Tongue (tissue), 3 donors: ENCODE data around the gene USP49. TPM values are rescaled to one million over a fixed set of nuclear protein-coding genes. Genes with fewer than 3 reads are reported as not detected.

Experiments used
- DNase-seq: peaks from one replicate; pipeline ENCODE4 v3.0.0-alpha.2; 2015
- small RNA-seq: library from RNA; depleted of rRNA; stranded (forward); fragments of <200 nt; gene quantifications from one replicate; pipeline ENCODE3, GENCODE V24; 2014; ENCODE audit warnings: low replicate concordance
- total RNA-seq: library from RNA; depleted of rRNA; stranded (reverse); fragments of >200 nt; gene quantifications from one replicate; pipeline ENCODE4 v1.2.3, GENCODE V29; 2014

Gene USP49
- total RNA-seq, 1 donor from 2014 or later = 4.1 TPM

DNA sequence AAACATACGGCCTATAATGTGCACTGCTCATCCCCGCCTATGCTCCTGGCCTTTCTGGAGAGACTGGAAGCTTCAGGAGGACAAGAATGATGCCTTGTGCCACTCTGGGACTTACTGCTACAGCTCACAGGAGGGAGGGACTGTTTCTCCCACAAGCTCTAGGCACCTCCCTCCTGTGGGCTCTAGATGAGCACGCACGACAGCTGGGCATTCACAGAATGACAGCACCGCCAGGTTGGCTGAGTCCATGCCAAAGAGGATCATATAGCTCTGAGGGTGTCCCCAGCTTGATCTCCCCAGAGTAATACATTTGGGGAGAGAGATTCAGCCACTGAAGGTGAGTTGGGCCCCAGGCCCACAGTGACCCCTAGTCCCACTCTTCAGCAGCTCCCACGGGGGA is 137.9 kb downstream of the USP49 start:
- DNase-seq = peak; percentile 81

DNA sequence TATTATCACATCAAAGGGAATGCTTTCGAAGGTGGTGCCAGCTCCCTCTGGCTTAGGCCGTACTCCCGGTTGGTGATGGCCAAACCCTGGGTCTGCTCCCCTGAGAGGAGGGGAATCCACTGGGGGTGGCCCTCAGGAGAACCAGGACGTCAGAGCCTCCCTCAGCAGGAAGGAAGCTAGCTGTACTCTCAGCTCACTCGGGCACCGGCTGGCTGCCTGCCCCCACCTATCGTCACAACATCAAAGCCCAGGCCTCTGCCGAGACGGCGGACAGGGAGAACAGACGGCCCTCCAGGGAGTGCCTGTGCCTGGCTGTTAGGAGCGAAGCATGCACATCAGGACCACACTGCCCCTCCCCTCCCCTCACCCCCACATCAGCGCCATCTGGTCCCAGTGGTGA is 138.8 kb downstream of the USP49 start:
- DNase-seq = no peak

GRCh38 chr6:41755895-41756294 is 139.3 kb downstream of the USP49 start:
- DNase-seq = no peak

GRCh38 chr6:41750374-41750773 is 144.8 kb downstream of the USP49 start:
- no peak for DNase-seq

DNA sequence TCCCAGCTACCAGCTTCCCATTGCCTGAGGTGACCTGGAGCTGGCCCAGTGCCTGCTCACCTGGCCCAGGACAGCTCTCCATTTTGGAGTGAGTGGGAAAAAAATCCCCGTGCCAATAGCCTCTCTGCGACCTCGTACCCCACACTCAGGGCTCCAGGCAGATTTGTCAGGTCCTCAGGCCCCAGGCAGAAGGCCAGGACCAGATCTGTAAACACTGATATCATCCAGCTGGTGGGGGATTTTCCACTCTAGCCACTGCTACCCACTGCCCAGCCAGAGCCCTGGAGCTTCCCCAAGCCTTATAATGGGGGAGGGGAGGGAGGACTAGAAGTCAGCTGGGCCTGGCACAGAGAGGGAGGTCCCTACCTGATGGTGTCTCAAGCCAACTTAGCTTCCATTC is 146.6 kb downstream of the USP49 start:
- DNase-seq = no peak

DNA sequence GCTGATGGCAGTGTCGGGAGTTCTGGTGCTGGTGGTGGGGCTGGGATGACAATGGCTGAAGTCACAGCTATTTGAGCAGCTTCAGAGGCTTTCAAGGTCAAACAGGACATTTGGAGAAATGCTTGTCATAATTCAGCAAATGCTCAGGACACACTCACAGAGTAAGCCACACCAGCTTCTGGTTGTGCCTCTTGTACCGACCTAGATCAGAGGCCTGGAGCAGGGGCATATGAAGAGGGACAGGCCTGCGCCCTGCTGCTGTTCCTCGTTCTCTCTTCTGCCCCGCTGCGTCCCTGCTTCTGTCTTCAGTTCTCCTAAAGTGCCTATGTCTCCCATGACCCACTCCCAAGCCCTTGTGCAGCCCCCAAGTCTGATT is 147.1 kb downstream of the USP49 start:
- DNase-seq = no peak

DNA sequence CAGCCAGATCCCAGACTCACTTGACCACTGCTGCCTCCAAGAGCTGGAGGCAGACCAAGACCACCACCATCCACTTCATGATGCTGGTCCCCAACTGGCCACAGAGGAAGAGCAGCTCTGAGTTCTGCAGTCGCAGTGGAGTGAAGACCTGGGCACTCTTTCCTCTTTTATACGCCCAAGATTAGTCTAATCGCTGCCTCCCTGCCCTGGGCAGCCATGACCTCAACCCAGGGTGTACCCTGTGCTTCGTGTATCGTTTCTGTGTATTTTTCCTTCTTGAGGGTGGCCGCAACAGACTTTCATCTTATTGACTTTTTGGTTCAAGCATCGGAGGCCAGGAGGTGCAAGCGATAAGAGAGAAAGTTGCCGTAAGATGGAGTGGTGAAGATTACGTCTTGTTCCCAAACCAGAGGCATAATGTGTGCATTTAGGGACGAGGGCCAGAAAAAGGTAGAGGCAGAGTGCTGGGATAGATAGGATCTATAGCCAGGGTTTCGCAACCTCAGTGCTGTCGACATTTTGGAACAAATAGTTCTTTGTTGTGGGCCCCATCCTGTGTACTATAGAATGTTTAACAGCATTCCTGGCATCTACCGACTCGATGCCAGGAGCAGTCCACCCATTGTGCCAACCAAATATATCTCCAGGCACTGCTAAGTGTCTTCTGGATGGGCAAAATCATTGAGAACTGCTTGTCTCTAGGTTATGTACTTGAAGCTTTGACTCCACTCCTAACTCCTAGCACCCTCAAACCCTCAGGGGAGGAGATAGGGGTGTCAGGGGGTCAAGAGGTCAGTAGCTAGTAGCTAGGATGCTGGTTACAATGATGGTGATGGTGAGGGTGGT is 147.7 kb downstream of the USP49 start, which contains the start of gene PGC:
PGC (minus strand) TSS at position 142 of the 846 bp plus-strand sequence; CDS start at position 79, 63 bp downstream.
- no peak for DNase-seq

DNA sequence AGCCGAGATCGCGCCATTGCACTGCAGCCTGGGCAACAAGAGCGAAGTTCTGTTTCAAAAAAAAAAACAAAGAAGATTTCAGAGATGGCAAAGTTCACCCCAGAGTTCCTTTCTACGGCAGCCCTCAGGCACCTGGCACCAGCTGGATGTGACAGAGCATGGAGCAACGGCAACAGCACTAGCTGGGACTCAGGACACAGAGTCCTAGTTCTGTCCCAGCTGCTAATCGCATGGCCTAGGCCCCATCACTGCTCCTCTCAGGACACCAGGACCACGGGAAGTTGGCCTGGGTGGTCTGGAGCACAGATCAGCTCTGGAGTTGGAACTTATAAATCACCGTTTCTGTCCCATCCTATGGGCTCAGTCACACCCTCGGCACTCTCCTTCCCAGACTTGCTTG is 149.1 kb downstream of the USP49 start:
- DNase-seq = no peak

- DNase-seq = no peak
Measured at GRCh38 chr6:41744236-41744787, 150.9 kb downstream of the USP49 start.

GRCh38 chr6:41743406-41744235 is 151.6 kb downstream of the USP49 start:
- DNase-seq = no peak

- DNase-seq = no peak
Measured at GRCh38 chr6:41741625-41742490, 153.3 kb downstream of the USP49 start.

- no peak for DNase-seq
Measured at GRCh38 chr6:41740366-41741162, 154.6 kb downstream of the USP49 start.

Small RNA genes within 50 kb of the gene (small RNA-seq; reads per million reads assigned to genes)
- gene AL365205.2 (not detected), gene AL365205.3 (not detected), gene RF00019 (not detected), gene RF00393 (not detected)

Other genes starting within 250 kb of the USP49 start
- gene TFEB, start 159.8 kb downstream of the USP49 start, total RNA-seq = 30.7 TPM
- gene PGC, start 148.0 kb downstream of the USP49 start, total RNA-seq = not detected
- gene FRS3, start 115.5 kb downstream of the USP49 start, total RNA-seq = 2.4 TPM
- 4.4 TPM for gene PRICKLE4, start 114.6 kb downstream of the USP49 start, total RNA-seq
- 88.1 TPM for gene TOMM6, start 107.7 kb downstream of the USP49 start, total RNA-seq
- 26.6 TPM for gene MED20, start 25.8 kb upstream of the USP49 start, total RNA-seq
- gene BYSL, start 26.1 kb upstream of the USP49 start, total RNA-seq = 15.5 TPM
- 20.3 TPM for gene CCND3, start 46.4 kb upstream of the USP49 start, total RNA-seq
- 18.8 TPM for gene TAF8, start 155.1 kb upstream of the USP49 start, total RNA-seq
- 8.5 TPM for gene C6orf132, start 247.2 kb upstream of the USP49 start, total RNA-seq